AG09319 (cell line): ENCODE data around the gene WNT9A.

Experiments used
- DNase-seq: peaks from one replicate; pipeline ENCODE4 v3.0.0-alpha.2; 2010; ENCODE audit warnings: low read depth; ENCODE audit errors: extremely low read depth
- CTCF ChIP-seq: IDR thresholded peaks from 2 replicates; pipeline ENCODE4 v1.5.1; 2011; ENCODE audit warnings: low read depth, mild to moderate bottlenecking, inconsistent platforms, low read length, moderate library complexity

WNT9A gene

GRCh38 chr1:227952374-227953021, 4.8 kb upstream of the WNT9A start:
- no peak for DNase-seq
- no peak for TF ChIP-seq CTCF

GRCh38 chr1:227951624-227952373, 4.1 kb upstream of the WNT9A start:
- no peak for TF ChIP-seq CTCF
- no peak for DNase-seq

- no peak for DNase-seq
- no peak for TF ChIP-seq CTCF
Measured at GRCh38 chr1:227950735-227951346, 3.1 kb upstream of the WNT9A start.

- TF ChIP-seq CTCF: no peak
- DNase-seq: no peak
Measured at GRCh38 chr1:227949954-227950734, 2.4 kb upstream of the WNT9A start.

GRCh38 chr1:227949341-227949921, 1.7 kb upstream of the WNT9A start:
- no peak for DNase-seq
- TF ChIP-seq CTCF: no peak

- DNase-seq: no peak
- no peak for TF ChIP-seq CTCF
Measured at GRCh38 chr1:227948493-227949260, 945 bp upstream of the WNT9A start.
